CD4-positive, alpha-beta T cell treated with Interleukin-12 subunit alpha and Interleukin-12 subunit beta, for 1 hour (primary cell): Measurements from ENCODE around the gene INPP5K.
A peak's percentile ranks its signal among the peaks of the same experiment; 100 is the strongest.

Experiments
- DNase-seq: peaks from one replicate; pipeline ENCODE4 v3.0.0-alpha.2; 2020

Gene INPP5K

GRCh38 chr17:1505586-1505985 lies 10.8 kb downstream of the INPP5K start:
- DNase-seq = no peak

GRCh38 chr17:1504866-1505265 lies 11.5 kb downstream of the INPP5K start:
- no peak for DNase-seq

GRCh38 chr17:1503699-1504098 lies 12.7 kb downstream of the INPP5K start:
- no peak for DNase-seq

- no peak for DNase-seq
Measured at GRCh38 chr17:1498869-1499268, 17.5 kb downstream of the INPP5K start.

- DNase-seq = no peak
Measured at GRCh38 chr17:1498233-1498632, 18.2 kb downstream of the INPP5K start.

DNA sequence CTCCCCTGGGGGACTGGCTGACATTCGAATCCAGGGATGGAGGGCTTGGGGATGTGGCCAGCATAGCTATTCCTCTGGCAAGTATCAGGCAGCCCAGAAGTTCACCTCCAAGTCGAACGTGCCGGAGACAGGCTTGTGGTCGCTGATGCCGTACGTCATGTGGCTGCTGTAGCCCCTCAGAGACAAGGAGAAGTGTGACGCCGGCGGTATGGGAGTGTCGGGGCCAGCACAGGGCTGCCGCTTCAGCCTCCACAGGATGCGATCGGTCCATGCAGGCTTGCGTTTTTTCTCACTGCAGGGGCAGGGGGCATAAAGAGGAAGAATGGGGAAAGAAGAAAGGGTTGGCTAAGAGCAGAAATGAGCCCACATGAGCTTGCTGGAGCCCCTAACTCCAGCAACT lies 18.6 kb downstream of the INPP5K start:
- no peak for DNase-seq

DNA sequence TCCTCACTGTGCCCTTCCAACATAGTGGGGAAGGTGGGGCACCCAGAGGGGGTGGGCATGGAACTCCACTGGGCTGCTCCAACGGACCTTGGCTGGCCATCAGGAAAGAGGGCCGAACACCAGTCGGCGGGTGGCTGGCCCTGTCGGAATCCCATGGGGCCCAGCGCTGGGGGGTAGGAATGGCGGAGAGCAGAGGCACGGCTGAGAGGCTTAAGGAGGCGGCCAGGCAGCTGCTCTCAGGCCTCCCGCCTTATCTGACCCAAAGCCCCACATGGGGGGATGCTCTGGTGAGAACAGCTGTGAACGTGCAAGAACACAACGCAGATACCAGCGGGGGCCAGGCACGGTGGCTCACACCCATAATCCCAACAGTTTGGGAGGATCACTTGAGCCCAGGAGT lies 19.5 kb downstream of the INPP5K start:
- DNase-seq = no peak

GRCh38 chr17:1495265-1495989 lies 21.0 kb downstream of the INPP5K start:
- DNase-seq = no peak

- DNase-seq = no peak
Measured at GRCh38 chr17:1494736-1495253, 21.6 kb downstream of the INPP5K start.

GRCh38 chr17:1494203-1494602 lies 22.2 kb downstream of the INPP5K start:
- no peak for DNase-seq

- no peak for DNase-seq
Measured at GRCh38 chr17:1493291-1493980, 23.0 kb downstream of the INPP5K start.

GRCh38 chr17:1492249-1493206 lies 23.9 kb downstream of the INPP5K start, which contains the start of gene MYO1C:
MYO1C (minus strand) TSS chr17:1492686; CDS start chr17:1492487, 199 bp downstream.
- DNase-seq = no peak

DNA sequence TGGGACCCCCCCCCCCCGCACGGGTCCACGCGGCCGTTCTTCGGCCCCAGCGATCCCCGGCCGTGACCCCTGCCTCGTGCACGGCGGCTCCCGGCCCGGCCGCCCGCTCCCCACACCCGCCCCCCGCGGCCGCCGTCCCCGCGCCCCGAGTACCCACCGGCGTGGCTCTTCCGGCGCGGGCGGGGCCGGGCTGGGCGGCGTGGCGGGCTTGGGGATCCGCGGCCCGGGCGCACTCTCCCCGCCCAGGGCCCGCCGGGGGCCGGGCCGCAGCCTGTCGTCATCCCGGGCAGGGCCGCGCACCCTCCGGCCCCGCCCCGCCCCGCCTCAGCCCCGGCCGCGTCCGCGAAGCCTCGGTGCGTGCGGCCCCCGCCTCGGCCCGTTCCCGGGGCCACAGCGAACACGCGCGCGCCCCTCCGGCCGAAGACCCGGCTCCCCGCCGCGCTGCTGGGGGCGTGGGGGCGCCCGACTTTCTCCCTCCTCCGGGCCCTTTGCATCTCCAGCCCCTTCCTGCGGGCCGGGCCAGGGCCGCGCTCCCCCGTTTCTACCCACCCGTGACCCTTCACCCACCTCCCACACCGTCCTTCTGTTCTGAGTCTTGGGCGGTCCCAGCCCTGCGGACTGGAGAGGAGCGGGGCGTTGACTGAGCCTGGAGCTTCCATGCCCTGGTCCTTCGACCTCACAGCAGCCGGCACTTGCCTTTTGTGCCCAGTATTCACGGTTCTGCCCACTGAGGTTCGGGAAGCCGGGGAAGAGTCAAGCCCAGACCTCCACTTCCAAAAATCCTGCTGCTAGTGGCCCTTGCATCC lies 24.8 kb downstream of the INPP5K start:
- DNase-seq = peak; percentile 52

DNA sequence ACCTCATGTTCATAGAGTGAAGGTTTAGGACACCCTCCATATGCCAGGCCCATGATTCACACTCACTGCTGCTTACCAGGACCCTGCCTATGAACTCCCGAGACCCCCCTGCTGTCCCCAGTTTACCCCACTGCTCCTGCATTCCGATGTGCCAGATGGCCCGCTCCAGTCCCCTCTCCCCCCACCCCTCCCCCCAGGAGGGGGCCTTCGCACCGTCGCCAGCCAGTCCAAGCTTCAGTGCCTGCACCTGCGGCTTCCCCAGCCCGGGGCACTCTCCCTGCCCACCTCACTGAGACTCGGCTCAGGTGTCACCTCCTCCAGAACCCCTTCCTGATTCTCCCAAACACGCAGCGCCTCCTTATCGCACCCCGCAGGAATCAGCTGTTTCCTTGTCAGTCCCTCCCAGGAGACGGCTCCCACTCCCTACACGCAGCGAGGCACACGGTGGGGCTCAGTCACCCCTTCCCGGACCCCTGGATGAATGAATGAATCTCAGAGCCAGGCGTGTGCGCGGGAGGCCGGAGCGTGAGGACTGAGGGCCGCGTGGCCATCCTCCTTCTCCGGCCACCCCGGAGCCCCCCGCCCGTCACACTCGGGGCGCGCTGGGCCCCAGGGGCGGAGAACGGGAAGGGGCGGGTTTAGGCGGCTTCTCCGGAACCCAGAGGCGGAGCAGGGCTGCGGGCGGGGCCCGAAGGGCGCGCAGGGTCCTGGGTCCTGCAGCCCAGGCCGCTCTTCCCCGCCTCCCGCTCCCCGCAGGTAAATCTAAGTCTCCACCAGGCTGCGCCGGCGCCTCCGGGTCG lies 25.6 kb downstream of the INPP5K start:
- DNase-seq = peak; percentile 70

DNA sequence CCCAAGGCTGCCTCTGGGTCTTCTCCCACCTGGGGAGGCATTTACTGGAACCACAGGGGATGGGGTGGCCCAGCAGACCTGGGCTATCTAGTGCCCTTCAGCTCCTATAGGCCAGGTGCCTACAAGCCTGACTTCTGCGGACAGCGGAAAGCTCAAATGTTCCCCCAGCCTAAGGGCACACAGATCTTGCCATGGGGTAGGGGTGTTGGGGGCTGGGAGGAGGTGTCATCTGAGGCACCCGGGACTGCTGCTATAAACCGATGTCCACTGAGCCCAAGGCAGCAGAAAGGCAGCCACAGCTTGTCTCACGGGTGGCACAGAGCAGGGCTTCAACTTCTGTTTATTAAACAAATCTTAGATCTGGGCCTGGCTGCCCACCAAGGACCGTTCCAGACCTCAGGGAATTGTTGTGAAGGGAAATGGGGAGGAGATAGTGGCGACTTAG lies 27.6 kb downstream of the INPP5K start:
- no peak for DNase-seq

- peak; percentile 76 for DNase-seq
Measured at GRCh38 chr17:1487939-1488825, 28.2 kb downstream of the INPP5K start.

DNA sequence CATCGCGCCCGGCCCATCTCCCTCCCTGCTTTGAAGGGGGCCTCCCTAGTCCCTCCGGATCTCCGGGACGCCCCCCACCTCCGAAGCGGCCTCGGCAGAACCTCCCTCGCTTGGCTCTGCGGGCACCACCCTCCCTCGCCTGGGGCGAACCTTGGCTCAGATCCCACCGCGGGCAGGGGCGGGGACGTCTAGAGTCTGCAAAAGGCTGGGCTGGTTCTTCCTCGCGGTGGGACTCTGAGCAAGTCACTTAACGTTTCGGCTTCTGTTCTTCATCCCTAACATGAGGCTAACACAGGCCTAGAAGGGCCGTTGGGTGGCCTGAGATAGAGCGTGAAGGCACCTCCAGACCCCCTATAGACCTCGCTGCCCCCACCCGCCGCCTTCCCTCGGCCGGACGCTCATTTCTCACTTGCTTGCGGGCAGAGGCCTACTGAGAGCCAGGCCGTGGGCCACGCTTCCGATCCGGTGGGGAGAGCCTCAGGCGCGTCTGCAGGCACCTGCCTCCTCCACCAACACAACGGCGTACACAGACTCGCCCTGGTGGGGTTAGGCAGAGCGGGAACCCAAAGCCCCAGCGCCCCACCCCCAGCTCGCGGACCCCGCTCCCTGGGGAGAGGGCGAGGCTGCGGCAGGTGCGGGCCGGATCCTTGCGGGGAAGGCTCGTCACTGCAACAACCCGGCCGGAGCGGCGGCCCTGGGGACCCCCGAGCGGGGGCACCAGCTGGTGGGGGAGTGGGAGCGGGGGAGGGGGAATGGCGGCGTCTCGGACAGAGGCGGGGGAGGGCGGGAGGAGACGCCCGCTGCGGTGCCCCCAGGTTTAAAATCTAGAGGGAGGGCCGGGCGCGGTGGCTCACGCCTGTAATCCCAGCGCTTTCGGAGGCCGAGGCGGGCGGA lies 29.4 kb downstream of the INPP5K start:
- peak; percentile 80 for DNase-seq

DNA sequence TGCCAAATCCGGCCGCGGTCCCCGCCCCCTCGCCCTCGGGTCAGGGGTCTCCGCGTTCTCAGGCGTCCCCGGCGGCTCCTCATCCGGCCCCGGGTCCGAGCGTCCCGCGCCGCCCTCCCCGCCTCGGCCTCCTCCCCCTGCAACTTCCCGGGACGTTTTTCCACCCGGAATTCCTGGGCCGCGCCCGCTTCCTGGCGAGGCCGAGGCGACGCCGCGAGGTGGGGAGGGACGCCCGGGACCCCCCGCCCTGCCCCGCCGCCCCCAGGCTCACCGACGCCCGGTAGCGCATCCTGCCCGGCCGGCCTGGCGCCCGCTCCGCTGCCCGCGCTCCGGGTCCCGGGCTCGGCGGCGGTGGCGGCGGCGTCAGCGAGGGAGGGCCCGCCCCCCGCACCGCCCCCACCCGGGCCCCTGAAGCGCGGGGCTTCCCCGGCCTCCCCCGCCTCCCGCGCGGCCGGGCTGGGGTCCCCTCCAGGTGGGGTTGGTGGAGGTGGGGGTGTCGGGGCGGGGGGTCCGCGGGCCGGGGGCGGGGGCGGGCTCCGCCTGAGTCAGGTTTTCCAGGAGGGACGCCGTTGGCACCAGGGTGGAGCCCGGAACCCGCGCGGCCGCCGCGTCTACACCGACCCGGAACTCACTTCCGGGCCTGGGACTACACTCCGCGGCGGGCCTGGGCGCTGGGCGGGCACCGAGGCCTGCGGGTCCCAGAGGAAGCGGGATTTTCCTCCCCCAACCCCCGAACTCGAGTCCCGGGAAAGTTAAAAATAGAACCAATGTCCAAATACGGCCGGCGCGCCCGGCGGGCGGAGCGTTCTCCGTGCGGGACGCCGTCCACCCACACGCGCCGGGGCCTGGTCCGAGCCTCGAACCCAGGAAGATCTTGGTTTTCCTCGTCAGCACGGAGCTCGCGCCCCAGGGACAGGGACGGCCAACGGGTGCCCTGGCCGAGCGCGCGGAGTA lies 30.7 kb downstream of the INPP5K start:
- DNase-seq = peak; percentile 66
